ENCODE results near the gene STK26. TPM values are rescaled to one million over a fixed set of nuclear protein-coding genes. Genes with fewer than 3 reads are reported as not detected.
"Not testable (repeated sequence)": the region's sequence is repeated elsewhere in the genome, so short reads cannot be mapped to it uniquely, and the experiment has no call there.

STK26 gene
- total RNA-seq, 1 donor from 2014 or later: 8.4 TPM

GRCh38 chrX:132037479-132037993, 14.4 kb downstream of the STK26 start:
- DNase-seq (ENCODE audit: low spot score): no peak

- no peak for DNase-seq (ENCODE audit: low spot score)
These were observed 17.0 kb downstream of the STK26 start for GRCh38 chrX:132040066-132040465.

GRCh38 chrX:132041015-132041414, 17.9 kb downstream of the STK26 start:
- DNase-seq (ENCODE audit: low spot score): no peak

GRCh38 chrX:132043977-132044376, 20.9 kb downstream of the STK26 start:
- no peak for DNase-seq (ENCODE audit: low spot score)

GRCh38 chrX:132044953-132045352, 21.9 kb downstream of the STK26 start:
- DNase-seq (ENCODE audit: low spot score): no peak

- DNase-seq (ENCODE audit: low spot score): no peak
These were observed 22.4 kb downstream of the STK26 start for GRCh38 chrX:132045456-132045855.

GRCh38 chrX:132046533-132046932, 23.4 kb downstream of the STK26 start:
- DNase-seq (ENCODE audit: low spot score): no peak

- DNase-seq (ENCODE audit: low spot score): not testable (repeated sequence)
These were observed 28.7 kb downstream of the STK26 start for GRCh38 chrX:132051778-132052177.

- no peak for DNase-seq (ENCODE audit: low spot score)
These were observed 34.9 kb downstream of the STK26 start for GRCh38 chrX:132058050-132058449.

- DNase-seq (ENCODE audit: low spot score): no peak
These were observed 35.9 kb downstream of the STK26 start for GRCh38 chrX:132058975-132059374.

- no peak for DNase-seq (ENCODE audit: low spot score)
These were observed 37.0 kb downstream of the STK26 start for GRCh38 chrX:132059973-132060540.

- no peak for DNase-seq (ENCODE audit: low spot score)
These were observed 40.2 kb downstream of the STK26 start for GRCh38 chrX:132063334-132063733.

- DNase-seq (ENCODE audit: low spot score): no peak
These were observed 40.8 kb downstream of the STK26 start for GRCh38 chrX:132063862-132064261.

GRCh38 chrX:132068405-132068804, 45.3 kb downstream of the STK26 start:
- no peak for DNase-seq (ENCODE audit: low spot score)

- no peak for DNase-seq (ENCODE audit: low spot score)
These were observed 48.2 kb downstream of the STK26 start for GRCh38 chrX:132071254-132071653.

- DNase-seq (ENCODE audit: low spot score): no peak
These were observed 54.3 kb downstream of the STK26 start for GRCh38 chrX:132077414-132077813.

GRCh38 chrX:132077912-132078311, 54.8 kb downstream of the STK26 start:
- DNase-seq (ENCODE audit: low spot score): no peak

- DNase-seq (ENCODE audit: low spot score): no peak
These were observed 62.7 kb downstream of the STK26 start for GRCh38 chrX:132085786-132086185.

- DNase-seq (ENCODE audit: low spot score): no peak
These were observed 63.6 kb downstream of the STK26 start for GRCh38 chrX:132086672-132087071.

- no peak for DNase-seq (ENCODE audit: low spot score)
These were observed 65.8 kb downstream of the STK26 start for GRCh38 chrX:132088864-132089263.

GRCh38 chrX:132090403-132091159, 67.5 kb downstream of the STK26 start:
- DNase-seq (ENCODE audit: low spot score): no peak

GRCh38 chrX:132092439-132093065, 69.5 kb downstream of the STK26 start:
- peak; percentile 50 for DNase-seq (ENCODE audit: low spot score)

All from mucosa of gallbladder (tissue), 1 donor.